H9 (cell line): ENCODE data around the gene KRTAP19-7. TPM values are rescaled to one million over a fixed set of nuclear protein-coding genes. Genes with fewer than 3 reads are reported as not detected.

Source experiments
- DNase-seq: peaks from one replicate; pipeline ENCODE4 v3.0.0-alpha.2; 2017
- H2AFZ ChIP-seq: one replicate; pipeline ENCODE4 v1.6.1; 2013; ENCODE audit warnings: mild to moderate bottlenecking, low read length, control low read depth, moderate library complexity
- H2AK5ac ChIP-seq: 2 replicates; pipeline ENCODE4 v1.6.1; 2013; ENCODE audit warnings: low read length, control low read depth, mixed read lengths; ENCODE audit not compliant: insufficient read length
- H2BK120ac ChIP-seq: one replicate; pipeline ENCODE4 v1.6.1; 2013; ENCODE audit warnings: low read depth, mild to moderate bottlenecking, low read length, control low read depth, inconsistent platforms; ENCODE audit not compliant: poor library complexity, severe bottlenecking
- H2BK12ac ChIP-seq: 2 replicates; pipeline ENCODE4 v1.6.1; 2013; ENCODE audit warnings: low read length, control low read depth, mixed read lengths, low read depth; ENCODE audit not compliant: insufficient read length
- H2BK15ac ChIP-seq: 2 replicates; pipeline ENCODE4 v1.6.1; 2013; ENCODE audit warnings: low read depth, low read length, control low read depth
- H2BK20ac ChIP-seq: one replicate; pipeline ENCODE4 v1.6.1; 2013; ENCODE audit warnings: low read depth, mild to moderate bottlenecking, low read length, control low read depth, inconsistent platforms; ENCODE audit not compliant: poor library complexity, severe bottlenecking
- H2BK5ac ChIP-seq: 2 replicates; pipeline ENCODE4 v1.6.1; 2013; ENCODE audit warnings: low read length, control low read depth, mixed read lengths; ENCODE audit not compliant: insufficient read length
- H3K14ac ChIP-seq: 2 replicates; pipeline ENCODE4 v1.6.1; 2013; ENCODE audit warnings: low read length, control low read depth; ENCODE audit not compliant: insufficient read depth
- H3K18ac ChIP-seq: 2 replicates; pipeline ENCODE4 v1.6.1; 2013; ENCODE audit warnings: low read depth, mild to moderate bottlenecking, mixed read lengths, low read length, control low read depth; ENCODE audit not compliant: insufficient read length
- H3K23ac ChIP-seq: 2 replicates; pipeline ENCODE4 v1.6.1; 2013; ENCODE audit warnings: low read length, control low read depth, mixed read lengths, low read depth; ENCODE audit not compliant: insufficient read length
- H3K23me2 ChIP-seq: 2 replicates; pipeline ENCODE4 v1.6.1; 2013; ENCODE audit warnings: low read depth, mild to moderate bottlenecking, mixed read lengths, low read length, control low read depth; ENCODE audit not compliant: insufficient read length, poor library complexity, severe bottlenecking
- H3K27ac ChIP-seq: 2 replicates; pipeline ENCODE4 v1.5.1; 2013; ENCODE audit warnings: low read length, control low read depth, mixed read lengths, low read depth; ENCODE audit not compliant: insufficient read length
- H3K27me3 ChIP-seq: 2 replicates; pipeline ENCODE4 v1.6.1; 2013; ENCODE audit warnings: low read length, control low read depth, inconsistent platforms; ENCODE audit not compliant: insufficient read depth
- H3K4ac ChIP-seq: 2 replicates; pipeline ENCODE4 v1.6.1; 2013; ENCODE audit warnings: low read depth, mild to moderate bottlenecking, control low read depth, inconsistent platforms, low read length, moderate library complexity
- H3K4me1 ChIP-seq: 2 replicates; pipeline ENCODE4 v1.6.1; 2013; ENCODE audit warnings: low read length, control low read depth, inconsistent platforms; ENCODE audit not compliant: insufficient read depth
- H3K4me2 ChIP-seq: 2 replicates; pipeline ENCODE4 v1.6.1; 2013; ENCODE audit warnings: low read length, control low read depth, mixed read lengths; ENCODE audit not compliant: insufficient read length, insufficient read depth
- H3K56ac ChIP-seq: 2 replicates; pipeline ENCODE4 v1.6.1; 2013; ENCODE audit warnings: low read depth, mild to moderate bottlenecking, mixed read lengths, low read length, control low read depth; ENCODE audit not compliant: insufficient read length
- H3K79me1 ChIP-seq: 2 replicates; pipeline ENCODE4 v1.6.1; 2013; ENCODE audit warnings: low read depth, mild to moderate bottlenecking, moderate library complexity, low read length, control low read depth, inconsistent platforms; ENCODE audit not compliant: insufficient read depth, poor library complexity, severe bottlenecking
- H3K79me2 ChIP-seq: 2 replicates; pipeline ENCODE4 v1.6.1; 2013; ENCODE audit warnings: low read length, control low read depth, inconsistent platforms; ENCODE audit not compliant: insufficient read depth
- H3K9ac ChIP-seq: 2 replicates; pipeline ENCODE4 v1.6.1; 2013; ENCODE audit warnings: low read length, control low read depth, mixed read lengths; ENCODE audit not compliant: insufficient read length; ENCODE audit errors: extremely low read depth
- H3K9me3 ChIP-seq: one replicate; pipeline ENCODE4 v1.6.1; 2013; ENCODE audit warnings: low read depth, low read length, inconsistent platforms; ENCODE audit not compliant: control insufficient read depth
- H3T11ph ChIP-seq: one replicate; pipeline ENCODE4 v1.6.1; 2013; ENCODE audit warnings: mild to moderate bottlenecking, low read length, control low read depth, inconsistent platforms
- H4K20me1 ChIP-seq: one replicate; pipeline ENCODE4 v1.6.1; 2013; ENCODE audit not compliant: control insufficient read depth, insufficient read length, insufficient read depth
- H4K5ac ChIP-seq: 2 replicates; pipeline ENCODE4 v1.6.1; 2013; ENCODE audit warnings: low read depth, mild to moderate bottlenecking, mixed read lengths, low read length, control low read depth; ENCODE audit not compliant: insufficient read length
- H4K8ac ChIP-seq: replicated peaks from 2 replicates; pipeline ENCODE4 v1.6.1; 2013; ENCODE audit warnings: low read length, control low read depth, mixed read lengths, low read depth; ENCODE audit not compliant: insufficient read length
- H4K91ac ChIP-seq: 2 replicates; pipeline ENCODE4 v1.6.1; 2013; ENCODE audit warnings: low read depth, mild to moderate bottlenecking, moderate library complexity, mixed read lengths, low read length, control low read depth; ENCODE audit not compliant: insufficient read length
- H3K27ac Mint-ChIP-seq, 3 experiments: 2 replicates in 2 of 3; 3 replicates in 1 of 3; pipeline ENCODE4 v1.8.0; 2020 to 2021; ENCODE audit warnings: mixed read lengths in 3 of 3, mild to moderate bottlenecking in 1 of 3, moderate library complexity in 1 of 3
- H3K27me3 Mint-ChIP-seq: 2 replicates; pipeline ENCODE4 v1.8.0; 2021; ENCODE audit warnings: low read depth, mild to moderate bottlenecking, moderate library complexity, mixed read lengths
- H3K36me3 Mint-ChIP-seq, 3 experiments: 2 replicates in 2 of 3; 3 replicates in 1 of 3; pipeline ENCODE4 v1.8.0; 2020 to 2021; ENCODE audit warnings: low read depth in 3 of 3, mixed read lengths in 3 of 3; ENCODE audit not compliant: insufficient read depth in 1 of 3
- H3K4me1 Mint-ChIP-seq, 2 experiments: 2 replicates each; pipeline ENCODE4 v1.8.0; 2020; ENCODE audit warnings: mixed read lengths in 2 of 2
- H3K4me3 Mint-ChIP-seq, 2 experiments: 2 replicates in 1 of 2; 3 replicates in 1 of 2; pipeline ENCODE4 v1.8.0; 2020 to 2021; ENCODE audit warnings: mild to moderate bottlenecking in 2 of 2, mixed read lengths in 2 of 2, moderate library complexity in 1 of 2
- H3K9me3 Mint-ChIP-seq, 2 experiments: 2 replicates in 1 of 2; 3 replicates in 1 of 2; pipeline ENCODE4 v1.8.0; 2020; ENCODE audit warnings: mild to moderate bottlenecking in 2 of 2, mixed read lengths in 2 of 2, moderate library complexity in 1 of 2
- WGBS: extraction: QIAGEN DNeasy Blood & Tissue Kit; methylation state at CpG from one replicate; pipeline ENCODE4 v1.1.7; 2013; ENCODE audit warnings: missing lambda C conversion rate, low lambda C conversion rate, mixed read lengths; ENCODE audit not compliant: insufficient read length; ENCODE audit errors: extremely low coverage; 5-methylcytosine and 5-hydroxymethylcytosine counted together
- total RNA-seq: library from RNA; stranded (reverse); gene quantifications from 2 replicates; pipeline ENCODE4 v1.2.1, GENCODE V29; 2021
- TF ChIP-seq, protein P1 (sequence below): fragments of 200-600 bp; sonication (generic); conservative IDR thresholded peaks from 3 replicates; pipeline ENCODE4 v1.8.0; 2021; ENCODE audit warnings: antibody characterized with exemption, mild to moderate bottlenecking

KRTAP19-7 gene
- total RNA-seq, 1 experiment from 2014 or later = not detected

DNA sequence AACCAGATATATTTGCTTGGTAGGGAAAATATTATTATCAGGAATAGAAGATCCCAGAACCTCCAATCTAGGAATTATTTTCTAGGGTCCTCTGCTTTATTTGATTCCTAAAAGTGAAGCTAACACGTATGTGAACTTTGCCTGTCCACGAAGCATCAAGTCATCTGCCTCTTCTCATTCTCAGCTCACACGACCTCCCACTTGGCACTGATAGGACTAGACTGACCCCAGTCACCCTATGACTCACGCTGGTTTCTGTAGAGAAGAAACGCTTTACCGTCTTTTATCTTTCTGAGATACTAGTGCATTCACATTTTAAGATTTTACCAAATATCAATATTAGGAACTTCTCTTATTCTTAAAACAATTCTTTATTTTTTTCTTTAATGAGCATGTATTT lies 2.0 kb upstream of the KRTAP19-7 start:
- no peak overlapping the region for H4K91ac ChIP-seq
- H3K14ac ChIP-seq = no peak overlapping the region
- H3K36me3 Mint-ChIP-seq = peaks cover 0 to 7% (median 0%) of the 10 kb centered on the region in 3 experiments; a peak in 2 of 7 replicates
- no peak overlapping the region for H3T11ph ChIP-seq
- H2BK5ac ChIP-seq = no peak overlapping the region
- no peak overlapping the region for H4K5ac ChIP-seq
- no peak overlapping the region for H2BK20ac ChIP-seq
- H2BK15ac ChIP-seq = no peak overlapping the region
- H3K27ac ChIP-seq = no peak overlapping the region
- no peak overlapping the region for H3K56ac ChIP-seq
- no peaks in the 10 kb centered on the region for H3K4me1 ChIP-seq
- no peaks in the 10 kb centered on the region for H3K9me3 ChIP-seq
- H2AFZ ChIP-seq = no peak overlapping the region
- H3K4me2 ChIP-seq = no peak overlapping the region
- no peak overlapping the region for H2BK120ac ChIP-seq
- no peak overlapping the region for H2AK5ac ChIP-seq
- no peaks in the 10 kb centered on the region for H3K4me1 Mint-ChIP-seq
- no peak overlapping the region for H3K9ac ChIP-seq
- no peak overlapping the region for H3K18ac ChIP-seq
- H3K23ac ChIP-seq = no peak overlapping the region
- no CpG with 5 or more reads among the region's 6 CpGs for WGBS
- H3K79me1 ChIP-seq = no peaks in the 10 kb centered on the region
- H3K4me3 Mint-ChIP-seq = no peak overlapping the region
- no peak overlapping the region for H3K27ac Mint-ChIP-seq
- H2BK12ac ChIP-seq = no peak overlapping the region
- H3K27me3 ChIP-seq = no peaks in the 10 kb centered on the region
- no peak overlapping the region for H3K4ac ChIP-seq
- H4K20me1 ChIP-seq = no peaks in the 10 kb centered on the region
- no peak overlapping the region for H4K8ac ChIP-seq
- H3K79me2 ChIP-seq = no peaks in the 10 kb centered on the region
- TF ChIP-seq, protein P1, sequence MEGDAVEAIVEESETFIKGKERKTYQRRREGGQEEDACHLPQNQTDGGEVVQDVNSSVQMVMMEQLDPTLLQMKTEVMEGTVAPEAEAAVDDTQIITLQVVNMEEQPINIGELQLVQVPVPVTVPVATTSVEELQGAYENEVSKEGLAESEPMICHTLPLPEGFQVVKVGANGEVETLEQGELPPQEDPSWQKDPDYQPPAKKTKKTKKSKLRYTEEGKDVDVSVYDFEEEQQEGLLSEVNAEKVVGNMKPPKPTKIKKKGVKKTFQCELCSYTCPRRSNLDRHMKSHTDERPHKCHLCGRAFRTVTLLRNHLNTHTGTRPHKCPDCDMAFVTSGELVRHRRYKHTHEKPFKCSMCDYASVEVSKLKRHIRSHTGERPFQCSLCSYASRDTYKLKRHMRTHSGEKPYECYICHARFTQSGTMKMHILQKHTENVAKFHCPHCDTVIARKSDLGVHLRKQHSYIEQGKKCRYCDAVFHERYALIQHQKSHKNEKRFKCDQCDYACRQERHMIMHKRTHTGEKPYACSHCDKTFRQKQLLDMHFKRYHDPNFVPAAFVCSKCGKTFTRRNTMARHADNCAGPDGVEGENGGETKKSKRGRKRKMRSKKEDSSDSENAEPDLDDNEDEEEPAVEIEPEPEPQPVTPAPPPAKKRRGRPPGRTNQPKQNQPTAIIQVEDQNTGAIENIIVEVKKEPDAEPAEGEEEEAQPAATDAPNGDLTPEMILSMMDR = no peak
- H3K27me3 Mint-ChIP-seq = no peaks in the 10 kb centered on the region
- DNase-seq = no peak
- peaks cover 5 to 16% of the 10 kb centered on the region in 2 experiments; a peak in 4 of 5 replicates for H3K9me3 Mint-ChIP-seq
- no peaks in the 10 kb centered on the region for H3K23me2 ChIP-seq
